ENCODE data around the gene BCL11A. TPM values are rescaled to one million over a fixed set of nuclear protein-coding genes. Genes with fewer than 3 reads are reported as not detected.

BCL11A gene
- total and polyA plus RNA-seq, 2 experiments from 2014 or later: 57.5 to 77.6 TPM

- no peak overlapping the region for H3K4me3 ChIP-seq
- H3K27me3 ChIP-seq (ENCODE audit: insufficient read depth): peaks cover 10% of the 10 kb centered on the region
- Mint-ChIP-seq H3K4me3 (no peak overlapping the region), H3K27me3 (ENCODE audit: insufficient read depth, low read depth, poor library complexity) (peaks cover 18% of the 10 kb centered on the region), H3K4me1 (peaks cover 79% of the 10 kb centered on the region), H3K9me3 (no peaks in the 10 kb centered on the region; the same call in 2 of the 3 replicates), H3K36me3 (ENCODE audit: low read depth) (peaks cover 12% of the 10 kb centered on the region), H3K27ac (no peak overlapping the region)
- H3K4me2 ChIP-seq: no peak overlapping the region
- no peak for ATAC-seq
- no peak overlapping the region for H3K27ac ChIP-seq (ENCODE audit: low read depth)
- no peaks in the 10 kb centered on the region for H3K36me3 ChIP-seq (ENCODE audit: insufficient read depth)
- no peak overlapping the region for H2AFZ ChIP-seq
- peaks cover 36% of the 10 kb centered on the region for H4K20me1 ChIP-seq (replicated peaks; ENCODE audit: insufficient read depth)
- H3K79me2 ChIP-seq (replicated peaks; ENCODE audit: insufficient read depth): peaks cover 81% of the 10 kb centered on the region
- H3K9me2 ChIP-seq (ENCODE audit: insufficient read depth): no peaks in the 10 kb centered on the region
- no peak for DNase-seq (ENCODE audit: low spot score)
- H3F3A ChIP-seq (replicated peaks; ENCODE audit: low read depth): no peaks in the 10 kb centered on the region
- H3K4me1 ChIP-seq (ENCODE audit: insufficient read depth): peaks cover 76% of the 10 kb centered on the region
- TF ChIP-seq POLR2AphosphoS5 (IDR thresholded peaks at IDR 0.05; ENCODE audit: low read depth) (no peak), JUNB (IDR thresholded peaks at IDR 0.05; ENCODE audit: unreplicated experiment) (no peak), REST (IDR thresholded peaks at IDR 0.05; ENCODE audit: unreplicated experiment) (no peak), NANOG (IDR thresholded peaks at IDR 0.05; ENCODE audit: borderline replicate concordance) (no peak), ZNF462 (CRISPR knock-in tag; IDR thresholded peaks at IDR 0.05) (no peak), EZH2 (IDR thresholded peaks at IDR 0.05; ENCODE audit: low read depth, unreplicated experiment) (no peak), ETS1 (IDR thresholded peaks at IDR 0.05) (no peak), ZNF114 (CRISPR knock-in tag; IDR thresholded peaks at IDR 0.05) (no peak), ZNF331 (CRISPR knock-in tag; IDR thresholded peaks at IDR 0.05; ENCODE audit: low read depth) (no peak), STAT1 (IDR thresholded peaks at IDR 0.05; ENCODE audit: unreplicated experiment) (no peak), CTCF (conservative IDR thresholded peaks at IDR 0.05; ENCODE audit: low read depth in 2 of 2) (no peak), CREB1 (CRISPR knock-in tag; IDR thresholded peaks at IDR 0.05; ENCODE audit: low read depth) (no peak), EZH2phosphoT487 (IDR thresholded peaks at IDR 0.05; ENCODE audit: unreplicated experiment) (no peak)
These were observed 81.4 kb downstream of the BCL11A start for GRCh38 chr2:60472041-60472440.

Data from GM23338 (cell line).